Globus pallidus (tissue), 1 donor: ENCODE measurements around the gene TRIM7.
"Not testable (repeated sequence)": the region's sequence is repeated elsewhere in the genome, so short reads cannot be mapped to it uniquely, and the experiment has no call there.

Experiments used
- DNase-seq: peaks from one replicate; pipeline ENCODE4 v3.0.0-alpha.2; 2015; ENCODE audit warnings: low spot score

The TRIM7 gene

DNA sequence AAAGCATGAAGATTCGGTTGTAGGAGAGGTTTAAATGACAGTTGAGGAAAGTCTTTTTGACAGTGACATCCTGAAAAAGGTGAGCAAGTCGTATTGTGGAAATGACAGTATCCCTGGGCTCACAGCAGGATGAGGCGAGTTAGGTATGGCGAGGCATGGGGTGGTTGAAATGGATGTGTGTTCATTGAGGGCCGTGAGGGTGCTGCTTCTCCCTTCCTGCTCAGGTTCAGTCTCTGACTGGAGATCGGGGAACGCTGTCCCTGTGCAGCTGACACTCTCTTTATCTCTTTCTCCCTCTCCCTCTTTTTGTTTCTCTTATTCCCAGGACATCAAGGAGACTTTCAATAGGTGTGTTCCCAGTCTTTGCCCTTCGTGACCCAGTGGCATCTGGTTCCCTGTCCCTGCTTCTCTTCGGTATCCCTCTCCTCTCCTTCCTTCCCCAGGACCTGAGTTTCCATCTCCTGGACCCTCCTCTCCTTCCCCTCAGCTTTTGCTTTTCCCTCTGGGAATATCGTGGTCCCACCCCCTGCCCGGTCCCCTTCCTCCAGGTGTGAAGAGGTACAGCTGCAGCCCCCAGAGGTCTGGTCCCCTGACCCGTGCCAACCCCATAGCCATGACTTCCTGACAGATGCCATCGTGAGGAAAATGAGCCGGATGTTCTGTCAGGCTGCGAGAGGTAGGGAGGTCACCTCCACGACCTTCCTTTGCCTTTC lies 28.2 kb upstream of the TRIM7 start:
- DNase-seq: no peak

DNA sequence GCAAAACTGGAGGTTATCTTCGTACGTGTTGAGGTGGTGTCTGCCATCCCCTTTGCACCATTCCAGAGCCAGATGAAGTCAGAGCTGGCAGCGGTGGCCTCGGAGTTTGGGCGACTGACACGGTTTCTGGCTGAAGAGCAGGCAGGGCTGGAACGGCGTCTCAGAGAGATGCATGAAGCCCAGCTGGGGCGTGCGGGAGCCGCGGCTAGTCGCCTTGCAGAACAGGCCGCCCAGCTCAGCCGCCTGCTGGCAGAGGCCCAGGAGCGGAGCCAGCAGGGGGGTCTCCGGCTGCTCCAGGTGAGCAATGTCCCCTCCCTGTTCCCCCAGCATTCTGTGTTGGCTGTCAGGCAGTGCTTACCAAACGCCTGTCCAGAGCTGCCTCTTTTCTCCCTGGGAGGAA lies 27.6 kb upstream of the TRIM7 start:
- DNase-seq: no peak

DNA sequence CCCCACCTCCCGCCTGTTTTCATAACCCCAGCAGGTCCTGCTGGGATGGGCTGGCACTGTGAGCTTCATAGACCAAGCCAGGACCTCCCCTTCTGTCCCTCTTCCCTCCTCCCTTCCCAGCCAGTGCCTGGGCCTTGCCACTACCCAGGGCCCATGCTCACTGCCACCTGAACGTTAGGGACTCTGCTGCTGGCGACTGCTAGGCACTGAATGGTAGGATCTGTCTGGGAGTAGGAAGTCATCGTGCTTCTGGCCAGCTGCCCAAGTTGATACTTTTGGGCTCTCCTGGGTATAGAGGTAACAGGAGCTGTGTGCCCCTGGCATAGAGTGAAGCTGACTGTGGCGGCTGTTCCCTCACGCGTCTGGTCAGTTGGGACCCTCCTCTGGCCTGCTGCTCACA lies 26.4 kb upstream of the TRIM7 start:
- DNase-seq: no peak

DNA sequence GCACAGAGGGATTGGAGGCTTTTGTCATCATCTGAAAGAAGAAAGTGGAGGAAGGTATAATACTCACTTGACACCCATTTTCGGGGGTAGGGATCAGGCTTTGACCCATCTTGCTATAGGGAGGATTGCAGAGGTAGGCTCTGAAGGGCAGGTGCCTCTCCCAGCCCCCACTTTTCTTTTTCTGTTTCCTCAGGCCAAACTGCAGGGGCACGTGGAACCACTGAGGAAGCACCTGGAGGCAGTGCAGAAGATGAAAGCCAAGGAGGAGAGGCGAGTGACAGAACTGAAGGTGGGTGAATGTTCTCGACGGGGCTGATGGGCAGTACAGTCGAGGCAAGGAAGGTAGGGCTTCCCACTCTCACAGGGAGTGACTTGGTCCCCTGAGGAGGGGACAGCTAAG lies 25.6 kb upstream of the TRIM7 start:
- no peak for DNase-seq

DNA sequence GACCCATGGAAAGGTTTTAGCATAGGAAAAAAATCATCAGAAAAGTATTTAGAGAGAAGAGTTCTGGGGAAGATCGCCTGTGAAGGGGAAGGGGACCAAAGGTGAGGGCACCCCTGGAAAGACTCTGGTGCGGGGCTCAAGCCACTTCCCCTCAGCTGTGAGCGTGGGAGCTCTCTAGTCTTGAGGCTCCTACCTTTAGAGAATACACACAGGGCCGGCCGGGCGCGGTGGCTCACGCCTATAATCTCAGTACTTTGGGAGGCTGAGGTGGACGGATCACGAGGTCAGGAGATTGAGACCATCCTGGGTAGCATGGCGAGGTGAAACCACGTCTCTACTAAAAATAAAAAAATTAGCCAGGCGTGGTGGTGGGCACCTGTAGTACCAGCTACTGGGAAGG lies 25.0 kb upstream of the TRIM7 start:
- DNase-seq: no peak

DNA sequence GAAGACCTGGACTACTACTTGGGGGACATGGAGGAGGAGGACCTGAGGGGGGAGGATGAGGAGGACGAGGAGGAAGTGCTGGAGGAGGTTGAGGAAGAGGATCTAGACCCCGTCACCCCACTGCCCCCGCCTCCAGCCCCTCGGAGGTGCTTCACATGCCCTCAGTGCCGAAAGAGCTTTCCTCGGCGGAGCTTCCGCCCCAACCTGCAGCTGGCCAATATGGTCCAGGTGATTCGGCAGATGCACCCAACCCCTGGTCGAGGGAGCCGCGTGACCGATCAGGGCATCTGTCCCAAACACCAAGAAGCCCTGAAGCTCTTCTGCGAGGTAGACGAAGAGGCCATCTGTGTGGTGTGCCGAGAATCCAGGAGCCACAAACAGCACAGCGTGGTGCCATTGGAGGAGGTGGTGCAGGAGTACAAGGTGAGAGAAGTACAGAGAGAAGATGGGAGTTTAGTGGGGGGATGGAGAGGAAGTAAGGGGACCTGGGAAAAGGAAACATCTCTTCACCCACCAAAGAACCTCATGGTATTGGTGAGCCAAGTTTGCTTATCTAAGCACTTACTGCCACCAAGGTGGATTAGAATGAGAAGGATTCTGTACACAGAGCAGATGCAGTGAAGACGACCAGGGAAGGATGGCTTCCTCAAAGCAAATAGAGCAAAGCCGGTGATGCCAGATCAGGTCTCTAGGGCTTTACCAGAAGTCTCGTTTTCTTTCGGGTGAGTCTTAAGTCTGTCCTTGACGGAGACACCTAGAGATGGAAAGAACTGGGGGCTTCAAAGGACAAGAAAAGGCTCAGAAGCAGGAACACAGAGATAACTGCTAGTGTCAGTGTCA lies 19.6 kb upstream of the TRIM7 start:
- no peak for DNase-seq

DNA sequence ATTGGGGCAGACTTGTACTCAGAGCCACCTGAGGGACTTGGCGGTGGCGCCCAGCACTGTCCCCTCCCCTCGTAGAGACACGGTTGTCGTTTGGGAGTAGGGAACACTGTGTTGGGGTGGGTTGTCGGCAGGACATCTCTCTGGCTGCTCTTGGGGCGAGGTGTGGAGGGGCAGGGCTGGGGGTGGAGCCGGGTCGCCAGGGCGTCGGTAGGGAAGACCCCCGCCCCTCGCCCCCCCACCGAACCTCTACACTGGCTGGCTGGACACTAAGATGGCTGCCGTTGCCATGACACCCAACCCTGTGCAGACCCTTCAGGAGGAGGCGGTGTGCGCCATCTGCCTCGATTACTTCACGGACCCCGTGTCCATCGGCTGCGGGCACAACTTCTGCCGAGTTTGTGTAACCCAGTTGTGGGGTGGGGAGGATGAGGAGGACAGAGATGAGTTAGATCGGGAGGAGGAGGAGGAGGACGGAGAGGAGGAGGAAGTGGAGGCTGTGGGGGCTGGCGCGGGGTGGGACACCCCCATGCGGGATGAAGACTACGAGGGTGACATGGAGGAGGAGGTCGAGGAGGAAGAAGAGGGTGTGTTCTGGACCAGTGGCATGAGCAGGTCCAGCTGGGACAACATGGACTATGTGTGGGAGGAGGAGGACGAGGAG lies 18.9 kb upstream of the TRIM7 start:
- no peak for DNase-seq

DNA sequence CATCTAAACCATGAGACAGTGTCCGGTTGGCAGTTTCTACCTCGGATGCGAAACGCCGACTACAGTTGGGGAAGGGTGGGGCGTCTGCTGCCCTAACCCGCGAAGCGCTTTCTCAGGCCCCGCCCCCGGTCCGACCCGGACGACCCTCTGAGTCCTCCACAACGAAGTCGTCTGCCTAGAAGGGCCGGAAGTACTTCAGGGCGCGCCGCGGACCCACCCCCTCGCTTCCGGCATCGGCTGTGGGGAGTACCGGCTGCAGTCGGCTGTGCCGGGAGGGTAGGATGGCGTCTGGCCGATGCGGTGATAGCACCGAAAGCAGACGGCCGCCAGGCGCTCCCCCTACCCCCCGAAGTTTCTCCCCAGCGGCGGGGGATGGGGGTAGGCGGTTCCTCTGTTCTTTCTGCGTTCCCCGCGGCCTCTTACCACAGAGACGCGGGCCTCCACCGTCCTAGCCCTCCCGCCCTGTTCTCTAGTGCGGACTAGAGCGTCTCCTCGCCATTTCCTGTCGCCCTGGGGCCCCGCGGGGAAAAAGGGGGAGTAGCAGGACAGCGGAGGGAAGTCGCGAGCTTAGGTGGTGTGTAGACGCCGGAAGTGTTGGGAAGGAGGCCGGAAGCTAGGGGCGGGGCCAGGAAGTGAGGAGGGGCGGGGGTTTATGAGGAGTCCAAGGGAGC lies 18.2 kb upstream of the TRIM7 start, which contains the start of gene TRIM41:
TRIM41 (plus strand) TSS at position 224 of the 671 bp plus-strand sequence. CDS start 719 bp downstream, outside the sequence.
- peak; percentile 99 for DNase-seq

DNA sequence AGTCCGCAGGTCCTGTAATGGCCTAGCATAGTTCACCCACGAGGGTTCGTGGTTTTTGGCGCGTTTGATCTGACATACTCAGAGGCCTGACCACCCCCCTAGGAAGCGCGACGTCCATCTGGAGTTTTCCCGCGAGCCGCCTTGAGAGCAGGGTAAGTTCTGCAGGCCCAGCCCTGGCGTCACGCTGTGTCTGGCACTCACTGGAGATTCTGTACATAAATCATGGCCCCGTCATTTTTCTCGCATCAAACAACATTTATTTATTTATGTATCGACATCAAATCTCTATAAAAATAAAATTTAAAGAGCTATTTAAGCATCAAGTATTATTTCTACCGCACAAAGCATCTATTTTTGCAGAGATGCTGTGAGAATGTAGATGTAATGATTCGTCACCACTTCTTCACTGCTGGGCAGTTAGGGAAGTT lies 17.6 kb upstream of the TRIM7 start:
- no peak for DNase-seq

DNA sequence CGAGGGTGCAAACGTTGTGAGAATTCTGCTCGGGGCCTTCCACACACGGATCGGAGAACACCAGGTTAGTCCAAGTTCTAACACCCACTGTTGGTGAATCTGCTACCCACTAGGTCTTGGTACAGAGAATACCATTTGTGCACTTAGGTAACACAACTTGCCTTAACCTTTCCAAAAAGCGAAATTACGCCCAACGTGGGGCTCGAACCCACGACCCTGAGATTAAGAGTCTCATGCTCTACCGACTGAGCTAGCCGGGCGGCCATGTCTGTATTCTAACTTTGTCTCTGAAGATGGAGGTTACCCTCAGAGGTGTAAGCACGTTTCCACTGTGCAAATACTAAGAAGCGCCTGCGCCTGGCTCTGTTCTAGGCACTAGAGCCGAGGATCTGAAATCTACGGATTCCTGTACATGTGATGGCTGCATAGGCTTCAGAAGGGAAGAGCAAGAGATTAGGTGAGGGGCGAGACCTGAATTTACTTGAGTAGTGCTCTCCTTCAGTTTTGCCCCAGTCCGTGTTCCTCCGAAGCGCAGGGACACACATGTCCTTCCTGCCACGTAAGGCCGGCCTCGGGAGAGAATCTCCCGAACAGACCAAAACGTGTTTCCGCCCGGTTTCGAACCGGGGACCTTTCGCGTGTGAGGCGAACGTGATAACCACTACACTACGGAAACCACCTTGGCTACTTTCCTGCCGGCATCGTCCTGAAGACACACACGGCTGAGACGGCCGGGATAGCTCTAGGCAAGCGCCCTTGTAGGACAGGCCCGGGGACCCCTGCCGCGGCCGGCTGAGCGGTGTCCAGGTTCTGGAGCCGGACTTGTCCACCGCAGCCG lies 17.0 kb upstream of the TRIM7 start:
- peak; percentile 87 for DNase-seq

DNA sequence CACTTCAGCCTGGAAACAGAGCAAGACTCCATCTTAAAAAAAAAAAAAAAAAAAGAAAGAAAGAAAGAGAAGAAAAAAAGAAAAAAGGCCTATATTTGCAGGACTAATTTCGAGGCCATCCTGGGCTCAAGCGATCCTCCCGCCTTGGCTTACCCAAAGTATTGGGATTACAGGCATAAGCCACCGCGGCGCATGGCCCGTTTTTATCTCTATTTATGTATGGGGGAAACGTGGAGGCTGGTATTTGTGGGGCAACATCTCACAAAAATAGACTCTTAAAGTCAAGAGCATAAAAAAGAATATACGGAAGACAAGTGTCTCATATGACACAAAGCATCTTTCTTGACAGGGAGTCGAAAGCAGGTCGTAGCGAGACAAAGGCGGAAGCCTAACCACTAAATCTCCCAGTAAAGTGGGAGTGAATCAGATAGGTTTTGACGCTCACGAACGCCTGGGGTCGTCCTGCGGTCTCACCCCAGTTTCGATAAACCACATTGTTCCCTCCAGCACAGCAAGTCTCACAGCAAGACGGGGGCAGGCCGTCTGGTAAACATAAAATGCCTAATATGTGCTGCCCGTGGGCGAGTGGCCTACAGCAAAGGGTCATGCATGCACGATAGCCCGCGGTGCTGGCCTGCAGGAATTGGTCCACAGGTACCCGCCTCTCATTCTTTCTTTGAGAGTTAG lies 16.3 kb upstream of the TRIM7 start:
- no peak for DNase-seq

DNA sequence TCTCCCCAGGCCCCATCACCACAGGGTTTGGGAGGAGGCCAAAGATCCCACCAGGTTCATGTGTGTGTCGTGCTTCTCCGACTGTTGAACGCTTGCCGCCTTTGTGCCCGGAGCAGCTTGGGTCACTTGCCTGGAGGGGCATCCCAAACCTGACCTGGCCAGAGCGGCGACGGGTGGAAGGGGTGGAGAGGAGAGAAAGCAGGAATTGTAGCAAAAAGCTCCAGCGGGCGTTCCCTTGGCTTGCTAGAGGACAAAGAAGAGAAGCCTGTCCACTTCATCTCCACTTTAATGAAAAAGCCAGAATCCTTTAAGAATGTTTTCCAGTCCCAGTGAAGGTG lies 15.2 kb upstream of the TRIM7 start:
- DNase-seq: no peak

DNA sequence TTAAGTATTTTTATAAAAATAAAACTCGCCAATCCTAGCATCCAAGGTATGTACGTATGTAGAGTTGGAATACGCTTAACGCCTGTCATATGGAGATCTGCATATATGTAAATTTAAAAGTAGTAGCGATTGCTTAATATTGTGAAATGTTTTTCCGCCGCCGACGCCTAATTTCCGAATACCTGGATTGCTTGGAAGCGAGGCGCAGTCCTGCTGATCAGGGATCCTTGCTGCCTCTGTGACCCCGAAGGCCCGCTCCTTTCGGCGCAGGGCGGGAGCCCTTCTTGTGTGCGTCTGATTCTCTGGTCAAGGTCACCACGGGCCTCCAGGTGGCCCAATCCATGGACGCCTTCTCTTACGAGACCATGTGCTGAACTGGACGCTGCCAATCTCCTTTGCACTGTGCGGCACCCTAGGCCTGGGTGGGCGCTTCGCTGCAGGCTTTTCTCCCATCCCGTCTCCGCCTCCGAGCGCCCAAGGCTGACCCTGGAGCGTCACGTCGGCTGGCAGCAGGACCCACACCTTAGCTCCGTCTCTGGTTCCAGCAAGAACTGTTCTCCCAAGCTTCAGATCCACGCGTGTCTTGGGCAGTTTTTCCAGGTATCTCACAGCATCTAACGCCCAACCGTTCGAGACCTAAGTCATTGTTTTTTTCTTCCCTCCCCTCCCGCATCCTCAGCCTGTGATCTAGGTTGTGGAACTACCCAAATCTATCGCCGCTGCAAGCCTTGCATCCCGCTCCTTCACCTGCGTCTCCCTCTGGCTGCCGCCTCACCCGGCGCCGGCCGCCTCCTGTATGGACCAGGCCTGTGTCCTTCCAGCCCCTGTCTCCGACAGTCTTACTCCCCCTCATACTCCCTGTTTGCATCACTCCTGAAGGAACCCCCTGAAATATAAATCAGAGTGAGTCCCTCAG lies 14.5 kb upstream of the TRIM7 start:
- no peak for DNase-seq

DNA sequence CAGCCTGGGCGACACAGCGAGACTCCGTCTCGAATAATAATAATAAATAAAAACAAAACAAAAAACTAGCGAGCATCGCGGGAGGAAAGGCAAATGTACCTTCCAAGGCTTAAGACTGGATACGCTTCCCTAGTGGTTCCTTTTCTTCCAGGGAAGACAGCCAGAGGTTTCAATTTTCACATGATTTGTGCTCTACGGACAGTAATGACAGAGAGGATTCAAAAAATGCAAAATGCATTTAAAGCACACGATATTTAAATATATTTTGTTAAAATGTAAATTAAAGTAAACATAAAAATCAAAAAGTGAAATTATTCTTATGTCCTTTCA lies 13.8 kb upstream of the TRIM7 start:
- DNase-seq: no peak

DNA sequence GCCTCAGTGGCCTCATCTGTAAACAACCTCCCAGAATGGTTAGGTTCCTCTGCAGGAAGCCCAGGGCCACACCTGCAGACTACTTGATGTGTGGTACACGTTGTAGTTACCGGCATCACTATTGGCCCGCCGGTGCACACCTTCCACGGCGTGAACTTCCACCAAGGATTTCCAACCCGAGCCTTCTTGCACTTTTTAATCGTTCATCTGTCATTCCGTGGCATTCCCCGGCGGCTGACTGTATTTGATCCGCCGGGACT lies 12.7 kb upstream of the TRIM7 start:
- DNase-seq: no peak

DNA sequence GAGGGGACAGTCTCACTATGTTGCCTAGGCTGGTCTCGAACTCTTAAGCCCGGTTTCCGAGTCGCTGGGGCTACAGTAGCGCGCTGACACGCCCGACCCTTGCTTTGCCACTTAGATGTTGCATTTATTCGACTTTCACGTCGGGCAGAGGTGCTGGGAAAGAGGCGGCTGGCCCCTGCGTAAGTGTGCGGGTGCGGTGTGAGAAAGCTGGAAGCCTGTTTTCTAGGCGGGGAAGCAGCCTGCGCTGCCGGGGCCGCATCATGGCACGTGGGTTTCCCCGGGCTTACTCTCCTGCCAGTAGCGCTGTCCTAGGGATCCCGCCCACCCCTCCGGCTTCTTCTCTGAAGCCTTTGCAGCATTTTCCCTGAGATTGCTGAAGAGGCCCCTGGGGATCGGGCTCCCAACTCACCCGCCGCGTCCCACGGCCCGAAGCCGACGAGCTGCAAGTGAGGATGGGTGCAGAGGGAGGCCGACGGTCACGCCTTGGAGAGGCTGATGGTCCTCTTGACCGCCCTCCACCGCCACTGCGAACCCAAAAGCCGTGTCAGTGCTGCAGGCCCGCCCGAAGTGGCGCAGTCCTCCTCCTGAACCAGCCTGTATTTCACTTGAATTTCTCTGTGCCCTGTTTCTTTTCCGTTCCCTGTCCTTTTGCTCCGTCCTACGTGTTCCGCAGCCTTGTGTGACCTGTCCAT lies 12.3 kb upstream of the TRIM7 start:
- peak; percentile 37 for DNase-seq

DNA sequence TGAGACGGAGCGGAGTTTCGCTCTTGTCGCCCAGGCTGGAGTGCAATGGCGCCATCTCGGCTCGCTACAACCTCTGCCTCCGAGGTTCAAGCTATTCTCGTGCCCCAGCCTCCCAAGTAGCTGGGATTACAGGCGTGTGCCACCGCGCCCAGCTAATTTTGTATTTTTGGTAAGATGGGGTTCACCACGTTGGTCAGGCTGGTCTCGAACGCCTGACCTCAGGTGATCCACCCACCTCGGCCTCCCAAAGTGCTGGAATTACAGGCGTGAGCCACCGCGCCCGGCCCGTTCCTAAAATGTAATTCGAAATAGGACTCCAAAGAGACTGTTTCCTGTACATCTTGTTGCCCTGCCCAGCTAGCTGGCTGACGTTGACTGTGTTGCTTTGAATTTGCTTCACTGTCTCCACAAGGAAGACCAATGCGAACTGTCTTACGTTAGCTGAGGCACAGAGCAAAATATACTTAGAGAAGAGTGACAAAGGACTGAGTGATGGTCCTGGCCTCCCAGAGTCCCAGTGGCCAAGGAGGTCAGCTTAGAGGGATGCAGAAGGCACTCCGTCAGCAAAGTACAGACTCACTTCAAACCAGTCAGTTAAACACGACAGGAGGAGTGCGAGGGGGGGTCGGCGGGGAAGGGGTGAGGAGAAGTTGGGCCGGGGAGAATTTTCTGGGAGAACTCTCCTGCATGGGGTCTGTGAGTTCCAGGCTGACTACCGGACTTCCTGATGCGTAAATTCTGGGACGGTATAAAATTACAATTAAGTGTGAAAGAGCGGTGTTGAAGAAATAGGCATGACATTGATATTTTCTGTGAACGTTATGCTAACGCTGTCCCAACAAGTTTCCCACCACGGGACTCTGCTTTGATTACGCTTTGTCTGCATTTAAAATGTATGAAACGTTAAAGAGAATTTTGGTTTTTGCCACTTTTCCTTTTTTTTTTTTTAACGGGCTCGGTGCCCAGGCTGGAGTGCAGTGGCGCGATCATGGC lies 11.3 kb upstream of the TRIM7 start:
- DNase-seq: no peak

DNA sequence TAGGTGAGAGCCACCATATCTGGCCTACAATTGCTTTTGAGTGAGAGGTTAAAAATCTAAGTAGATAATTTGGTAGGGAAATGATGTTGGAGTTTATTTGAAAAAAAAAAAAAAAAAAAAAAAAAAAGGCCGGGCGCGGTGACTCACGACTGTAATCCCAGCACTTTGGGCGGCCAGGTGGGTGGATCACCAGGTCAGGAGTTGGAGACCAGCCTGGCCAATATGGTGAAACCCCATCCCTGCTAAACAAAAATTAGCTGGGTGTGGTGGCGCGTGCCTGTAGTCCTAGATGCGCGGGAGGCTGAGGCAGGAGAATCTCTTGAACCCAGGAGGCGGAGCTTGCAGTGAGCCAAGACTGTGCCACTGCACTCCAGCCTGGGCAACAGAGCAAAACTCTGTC lies 9.3 kb upstream of the TRIM7 start:
- not testable (repeated sequence) for DNase-seq
